Measurements from ENCODE around the gene SLC37A3. TPM values are rescaled to one million over a fixed set of nuclear protein-coding genes. Genes with fewer than 3 reads are reported as not detected.

Gene SLC37A3
- total RNA-seq (2022; extraction: Qiagen RNA extraction), result 24.1 to 30.9 TPM (median 28.9 TPM) in 5 replicates

GRCh38 chr7:140397784-140398750, at the start of gene SLC37A3:
Gene SLC37A3 (minus strand): TSS chr7:140398530. CDS start chr7:140382526, 16,004 bp downstream.

GRCh38 chr7:140403878-140404564, 5.7 kb upstream of the SLC37A3 start, which contains the start of gene RAB19:
Gene RAB19 (plus strand): TSS chr7:140404058. CDS start chr7:140407647, 3,589 bp downstream.

Other genes with a start within 250 kb of the SLC37A3 start
- 1.7 to 3.1 TPM (median 2.1 TPM) in 5 replicates for gene KDM7A, start 221.5 kb downstream of the SLC37A3 start, total RNA-seq (2022; extraction: Qiagen RNA extraction)
- gene RAB19, start 5.5 kb upstream of the SLC37A3 start, total RNA-seq (2022; extraction: Qiagen RNA extraction), result not detected in 5 replicates
- 51.8 to 62.1 TPM (median 54.8 TPM) in 5 replicates for gene MKRN1, start 81.0 kb upstream of the SLC37A3 start, total RNA-seq (2022; extraction: Qiagen RNA extraction)
- 0.23 to 0.44 TPM (median 0.33 TPM) in 5 replicates for gene DENND2A, start 242.3 kb upstream of the SLC37A3 start, total RNA-seq (2022; extraction: Qiagen RNA extraction)